NCI-H526 treated with DMSO at 0.1 percent for 48 hours (cell line): ENCODE measurements around the gene GLYATL2.

Experiments used
- DNase-seq: peaks from one replicate; lab custom pipeline; 2025; lab: John Stamatoyannopoulos, UW

The GLYATL2 gene

GRCh38 chr11:58844361-58845005 lies at the start of gene GLYATL2:
GLYATL2 (minus strand) TSS chr11:58844704; CDS start chr11:58839612, 5,092 bp downstream.
- DNase-seq, result no peak

- DNase-seq, result no peak
Measured at GRCh38 chr11:58893899-58894298, 49.4 kb upstream of the GLYATL2 start.

- DNase-seq, result no peak
Measured at GRCh38 chr11:58888579-58888978, 44.1 kb upstream of the GLYATL2 start.

- no peak for DNase-seq
Measured at GRCh38 chr11:58887452-58887851, 42.9 kb upstream of the GLYATL2 start.

- no peak for DNase-seq
Measured at GRCh38 chr11:58880625-58881024, 36.1 kb upstream of the GLYATL2 start.

- no peak for DNase-seq
Measured at GRCh38 chr11:58880166-58880565, 35.7 kb upstream of the GLYATL2 start.

GRCh38 chr11:58867556-58867955 lies 23.1 kb upstream of the GLYATL2 start:
- DNase-seq, result no peak

- DNase-seq, result no peak
Measured at GRCh38 chr11:58866788-58867187, 22.3 kb upstream of the GLYATL2 start.

GRCh38 chr11:58864335-58864734 lies 19.8 kb upstream of the GLYATL2 start:
- DNase-seq, result no peak

GRCh38 chr11:58863697-58864096 lies 19.2 kb upstream of the GLYATL2 start:
- no peak for DNase-seq

- no peak for DNase-seq
Measured at GRCh38 chr11:58861533-58861932, 17.0 kb upstream of the GLYATL2 start.

GRCh38 chr11:58856806-58857205 lies 12.3 kb upstream of the GLYATL2 start:
- no peak for DNase-seq

GRCh38 chr11:58845386-58845785 lies 882 bp upstream of the GLYATL2 start:
- no peak for DNase-seq

GRCh38 chr11:58837707-58838388 lies 6.7 kb downstream of the GLYATL2 start:
- DNase-seq, result no peak

GRCh38 chr11:58832056-58832645 lies 12.4 kb downstream of the GLYATL2 start:
- no peak for DNase-seq

- DNase-seq, result no peak
Measured at GRCh38 chr11:58830673-58831301, 13.7 kb downstream of the GLYATL2 start.

GRCh38 chr11:58829786-58830185 lies 14.7 kb downstream of the GLYATL2 start:
- no peak for DNase-seq

- DNase-seq, result no peak
Measured at GRCh38 chr11:58813693-58814092, 30.8 kb downstream of the GLYATL2 start.

- no peak for DNase-seq
Measured at GRCh38 chr11:58811499-58811898, 33.0 kb downstream of the GLYATL2 start.

- no peak for DNase-seq
Measured at GRCh38 chr11:58807343-58807742, 37.2 kb downstream of the GLYATL2 start.

- DNase-seq, result no peak
Measured at GRCh38 chr11:58805065-58805464, 39.4 kb downstream of the GLYATL2 start.

- no peak for DNase-seq
Measured at GRCh38 chr11:58801974-58802545, 42.4 kb downstream of the GLYATL2 start.

GRCh38 chr11:58801302-58801701 lies 43.2 kb downstream of the GLYATL2 start:
- no peak for DNase-seq
